ENCODE results near the gene ABHD4.
"Not testable (repeated sequence)": the region's sequence is repeated elsewhere in the genome, so short reads cannot be mapped to it uniquely, and the experiment has no call there.

The ABHD4 gene

DNA sequence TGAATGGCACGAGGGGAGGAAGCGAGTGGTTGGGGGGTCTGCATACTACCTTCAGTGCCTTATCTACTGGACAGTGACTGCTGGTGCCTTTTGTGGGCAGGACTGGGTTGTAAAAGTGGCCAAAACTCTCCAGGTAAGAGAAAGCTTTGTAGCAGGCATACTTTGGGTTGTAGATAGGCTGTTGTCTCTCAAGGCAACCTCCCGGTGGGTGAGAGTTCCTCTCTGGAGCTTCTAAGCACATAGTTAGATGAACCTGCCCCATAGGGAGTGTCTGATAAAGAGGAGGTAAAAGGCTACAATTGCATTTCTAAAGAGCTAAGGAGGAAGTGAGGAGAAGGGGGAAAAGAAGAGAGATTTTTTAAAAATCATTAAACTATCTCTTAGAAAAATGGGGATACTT lies 4.9 kb upstream of the ABHD4 start:
- no peak for DNase-seq

DNA sequence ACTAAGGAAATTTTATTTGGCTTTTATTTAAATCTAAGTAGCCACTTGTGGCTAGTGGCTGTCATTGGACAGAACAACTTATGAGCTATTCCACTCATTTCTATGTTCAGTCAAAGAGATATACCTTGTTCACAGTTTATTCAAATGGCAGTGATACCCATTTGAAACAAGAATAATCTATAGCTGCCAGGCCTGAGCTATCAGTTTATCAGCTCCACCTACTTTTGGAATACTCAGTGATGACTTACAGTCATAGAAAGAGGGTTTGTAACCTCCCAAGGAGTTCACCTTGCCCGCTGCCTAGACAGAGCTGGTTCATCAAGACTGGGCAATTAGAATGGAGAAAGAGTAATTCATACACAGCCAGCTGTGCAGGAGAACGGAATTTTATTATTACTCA lies 4.5 kb upstream of the ABHD4 start:
- no peak for DNase-seq

DNA sequence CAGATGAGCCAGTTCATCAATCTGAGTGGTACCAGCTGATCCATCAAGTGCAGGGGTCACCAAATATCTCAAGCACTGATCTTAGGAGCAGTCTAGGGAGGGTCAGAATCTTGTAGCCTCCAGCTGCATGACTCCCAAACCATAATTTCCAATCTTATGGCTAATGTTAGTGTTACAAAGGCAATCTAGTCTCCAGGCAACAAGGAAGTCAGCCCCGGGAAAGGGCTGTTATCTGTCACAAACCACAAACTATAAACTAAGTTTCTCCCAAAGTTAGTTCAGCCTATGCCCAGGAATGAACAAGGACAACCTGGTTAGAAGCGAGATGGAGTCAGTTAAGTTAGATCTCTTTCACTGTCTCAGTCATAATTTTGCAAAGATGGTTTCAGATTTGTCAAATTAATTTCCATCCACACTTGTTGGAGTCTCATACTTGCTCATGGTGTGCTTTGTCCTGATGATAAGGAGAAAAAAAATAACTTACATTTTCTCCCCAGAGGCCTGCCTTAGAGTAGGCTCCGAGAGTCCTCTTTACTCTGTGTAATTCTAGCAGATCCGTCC lies 3.9 kb upstream of the ABHD4 start:
- no peak for DNase-seq

GRCh38 chr14:22596354-22596879 lies 1.7 kb upstream of the ABHD4 start:
- DNase-seq, result no peak

GRCh38 chr14:22597265-22597664 lies 835 bp upstream of the ABHD4 start:
- DNase-seq, result no peak

DNA sequence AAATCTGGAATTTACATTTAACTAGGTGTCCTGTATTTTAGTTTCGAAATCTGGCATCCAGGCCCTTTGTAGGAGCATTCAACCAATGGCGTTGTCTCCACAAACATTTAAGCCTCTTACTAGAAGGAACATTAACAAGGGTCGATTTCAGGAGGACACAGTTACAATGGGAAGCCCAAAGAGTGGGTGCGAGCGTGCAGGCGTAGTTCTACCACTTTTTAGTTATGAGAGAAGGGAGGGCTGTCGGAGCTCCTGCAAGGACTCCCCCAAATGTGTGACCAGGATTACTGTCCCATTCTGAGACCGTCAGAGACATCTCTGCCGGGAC lies 365 bp upstream of the ABHD4 start:
- DNase-seq, result peak; percentile 62

- DNase-seq, result peak; percentile 27
Measured at GRCh38 chr14:22598896-22599244, 770 bp downstream of the ABHD4 start.

DNA sequence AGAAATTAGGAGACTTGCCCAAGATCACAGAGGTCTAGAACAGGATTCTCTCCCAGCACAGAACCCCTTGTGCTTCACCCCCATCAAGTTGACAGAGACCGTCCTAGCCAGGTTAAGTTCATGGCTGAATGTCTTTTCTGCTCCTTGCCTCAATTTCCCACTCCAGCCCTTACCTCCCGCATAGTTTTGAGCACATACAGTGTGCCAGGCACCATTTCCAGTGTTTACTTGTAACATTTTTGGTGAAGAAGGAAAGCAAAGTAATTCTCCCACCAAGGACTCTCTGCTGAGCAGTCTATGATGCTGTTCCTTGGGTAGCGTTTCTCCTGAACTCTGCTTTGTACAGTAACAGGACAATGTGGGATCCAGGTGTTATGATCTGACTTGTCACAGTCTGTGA lies 1.2 kb downstream of the ABHD4 start:
- DNase-seq, result no peak

- DNase-seq, result no peak
Measured at GRCh38 chr14:22600027-22600426, 1.9 kb downstream of the ABHD4 start.

- no peak for DNase-seq
Measured at GRCh38 chr14:22601456-22601855, 3.4 kb downstream of the ABHD4 start.

GRCh38 chr14:22601996-22602395 lies 3.9 kb downstream of the ABHD4 start:
- DNase-seq, result no peak

DNA sequence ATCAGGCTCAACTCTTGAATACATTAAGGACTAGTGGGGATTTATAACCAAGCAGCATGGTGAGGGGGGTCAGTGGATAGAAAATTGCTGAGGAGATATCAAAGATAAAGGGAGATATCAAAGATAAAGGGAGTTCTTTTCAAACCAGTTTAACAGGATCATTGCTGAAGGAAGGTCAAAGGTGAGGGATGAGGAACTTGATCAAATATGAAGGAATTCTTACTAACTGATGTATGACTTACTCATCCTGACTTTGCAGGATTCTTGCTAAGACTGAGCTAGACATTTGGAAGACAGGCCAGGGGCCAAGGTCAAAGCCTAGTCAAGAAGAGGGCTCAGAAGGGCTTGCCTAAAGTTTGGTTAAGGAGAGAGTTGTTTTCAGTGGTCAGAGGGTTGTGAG lies 4.8 kb downstream of the ABHD4 start:
- no peak for DNase-seq

DNA sequence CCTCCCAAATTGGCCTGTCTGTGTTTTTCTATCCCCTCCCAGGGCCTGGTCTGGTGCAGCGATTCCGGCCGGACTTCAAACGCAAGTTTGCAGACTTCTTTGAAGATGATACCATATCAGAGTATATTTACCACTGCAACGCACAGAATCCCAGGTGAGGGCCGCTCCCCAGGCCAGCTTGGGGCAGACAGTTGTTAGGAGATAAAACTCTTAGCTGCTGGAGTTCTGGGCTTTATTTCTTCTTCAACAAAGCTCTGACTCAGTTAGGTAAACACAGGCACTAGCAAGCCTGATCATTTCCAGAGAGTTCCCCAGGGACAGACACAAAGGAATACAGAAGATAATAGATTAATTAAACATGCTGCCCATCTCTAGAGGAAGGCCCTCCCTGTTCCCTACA lies 8.3 kb downstream of the ABHD4 start:
- DNase-seq, result no peak

DNA sequence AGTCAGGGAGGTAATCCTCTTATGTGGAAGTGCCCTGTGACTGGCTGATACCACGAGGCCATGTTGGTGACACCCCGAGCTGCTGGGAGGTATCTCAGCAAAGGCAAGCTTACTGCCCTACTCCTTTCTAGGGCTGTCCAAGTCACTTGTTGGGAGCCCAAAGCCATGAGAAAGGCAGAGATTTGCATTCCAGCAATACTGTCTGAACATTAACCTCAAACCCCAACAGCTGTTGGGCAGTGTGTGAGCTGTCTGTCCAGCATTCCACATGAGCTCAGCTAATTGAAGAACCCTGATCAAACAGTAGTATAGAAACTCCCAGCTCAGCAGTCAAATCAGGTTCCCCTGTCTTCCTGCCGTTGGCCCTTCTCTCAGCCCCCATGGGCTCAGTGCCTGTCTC lies 9.2 kb downstream of the ABHD4 start:
- DNase-seq, result no peak

DNA sequence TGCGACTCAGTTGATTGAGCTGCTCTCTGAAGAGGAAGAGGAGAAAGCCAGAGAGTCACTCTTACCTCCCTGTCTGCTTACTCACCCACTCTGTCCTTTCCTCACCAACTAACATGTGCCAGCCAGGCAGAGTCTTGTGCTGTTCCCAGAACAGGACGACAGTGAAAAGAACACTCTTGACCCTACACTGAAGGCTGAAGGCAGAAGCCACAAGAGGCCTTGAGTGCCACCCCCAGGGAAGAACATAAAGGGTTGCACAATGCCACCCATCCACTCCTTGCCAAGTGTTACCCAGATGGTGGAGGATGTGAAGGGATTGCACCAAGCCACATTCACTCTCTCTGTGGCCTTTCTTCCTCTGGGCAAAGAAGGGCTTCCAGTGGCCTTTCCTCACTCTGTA lies 12.8 kb downstream of the ABHD4 start:
- DNase-seq, result no peak

- DNase-seq, result no peak
Measured at GRCh38 chr14:22613106-22613695, 15.1 kb downstream of the ABHD4 start.

DNA sequence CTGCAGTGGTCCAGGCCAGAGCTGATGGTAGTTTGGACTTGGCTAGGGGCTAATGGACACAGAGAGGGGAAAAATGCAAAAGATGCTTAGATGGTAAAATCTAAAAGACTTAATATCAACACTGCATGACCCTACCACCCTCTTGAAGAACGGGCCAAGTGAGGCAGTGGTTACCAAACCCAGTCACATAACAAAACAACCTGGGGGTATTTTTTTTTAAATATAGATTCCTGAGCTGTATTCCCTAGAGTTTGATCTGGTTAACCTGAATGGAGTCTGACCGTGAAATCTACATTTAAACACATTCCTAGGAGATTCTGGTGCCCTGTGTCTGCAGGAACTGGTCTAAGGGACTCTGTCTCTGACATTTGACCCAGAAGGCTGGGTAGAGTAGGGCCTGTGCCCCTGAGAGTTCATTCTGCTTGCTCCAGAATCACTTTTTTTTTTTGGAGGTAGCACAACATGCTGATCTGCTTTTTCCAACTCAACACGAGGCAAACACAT lies 15.7 kb downstream of the ABHD4 start:
- no peak for DNase-seq

- DNase-seq, result no peak
Measured at GRCh38 chr14:22614240-22614799, 16.2 kb downstream of the ABHD4 start.

DNA sequence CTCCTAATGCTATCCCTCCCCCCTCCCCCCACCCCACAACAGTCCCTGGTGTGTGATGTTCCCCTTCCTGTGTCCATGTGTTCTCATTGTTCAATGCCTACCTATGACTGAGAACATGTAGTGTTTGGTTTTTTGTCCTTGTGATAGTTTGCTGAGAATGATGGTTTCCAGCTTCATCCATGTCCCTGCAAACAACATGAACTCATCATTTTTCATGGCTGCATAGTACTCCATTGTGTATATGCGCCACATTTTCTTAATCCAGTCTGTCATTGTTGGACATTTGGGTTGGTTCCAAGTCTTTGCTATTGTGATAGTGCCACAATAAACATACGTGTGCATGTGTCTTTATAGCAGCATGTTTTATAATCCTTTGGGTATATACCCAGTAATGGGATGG lies 17.7 kb downstream of the ABHD4 start:
- not testable (repeated sequence) for DNase-seq

DNA sequence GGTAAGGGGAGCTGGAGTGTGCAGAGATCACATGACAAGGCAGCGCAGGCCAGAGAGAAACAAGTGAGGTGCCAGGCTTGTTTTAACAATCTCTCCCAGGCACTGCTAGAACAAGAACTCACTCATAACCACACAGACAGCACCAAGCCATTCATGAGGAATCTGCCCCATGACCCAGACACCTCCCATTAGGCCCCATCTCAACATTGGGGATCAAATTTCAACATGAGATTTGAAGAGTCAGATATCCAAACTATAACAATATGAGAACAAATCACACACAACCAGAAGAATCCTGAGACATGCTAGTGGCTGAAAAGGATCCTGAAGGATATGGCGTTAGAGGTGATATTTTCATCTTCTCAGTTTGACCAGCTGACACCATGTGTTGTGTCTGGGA lies 24.2 kb downstream of the ABHD4 start:
- DNase-seq, result no peak

DNA sequence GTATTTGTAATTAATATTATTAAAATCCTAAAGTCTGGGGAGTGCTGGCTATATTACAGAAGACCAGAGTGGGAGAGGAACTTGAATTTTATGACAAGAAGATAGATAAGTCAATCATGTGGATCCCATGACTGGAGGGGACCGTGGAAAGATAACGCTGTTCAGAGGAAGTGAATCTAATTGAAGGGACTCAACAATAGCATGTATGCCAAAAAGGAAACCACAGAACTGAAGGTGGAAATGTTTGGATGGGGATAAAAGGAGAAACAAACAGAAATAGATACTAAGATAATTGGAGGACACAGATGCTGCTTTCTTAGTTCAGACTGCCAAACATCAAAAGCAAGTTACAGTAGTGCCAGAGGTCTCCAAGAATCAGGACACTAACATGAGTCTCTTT lies 24.9 kb downstream of the ABHD4 start:
- no peak for DNase-seq

DNA sequence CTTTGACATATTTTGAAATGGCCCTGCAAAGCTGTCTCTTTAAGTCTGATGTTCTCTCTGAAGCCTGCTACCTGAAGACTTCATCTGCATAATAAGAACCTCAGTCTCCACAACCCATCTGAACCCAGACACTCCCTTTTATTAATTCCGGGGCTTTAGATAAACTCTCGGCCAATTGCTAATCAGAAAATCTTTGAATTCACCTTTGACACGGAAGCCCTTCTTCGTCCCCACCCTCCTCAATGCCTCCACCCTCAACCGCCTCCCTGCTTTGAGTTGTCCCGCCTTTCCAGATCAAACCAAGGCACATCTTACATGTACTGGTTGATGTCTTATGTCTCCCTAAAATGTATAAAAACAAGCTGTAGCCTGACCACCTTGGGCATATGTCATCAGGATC lies 28.5 kb downstream of the ABHD4 start:
- no peak for DNase-seq

DNA sequence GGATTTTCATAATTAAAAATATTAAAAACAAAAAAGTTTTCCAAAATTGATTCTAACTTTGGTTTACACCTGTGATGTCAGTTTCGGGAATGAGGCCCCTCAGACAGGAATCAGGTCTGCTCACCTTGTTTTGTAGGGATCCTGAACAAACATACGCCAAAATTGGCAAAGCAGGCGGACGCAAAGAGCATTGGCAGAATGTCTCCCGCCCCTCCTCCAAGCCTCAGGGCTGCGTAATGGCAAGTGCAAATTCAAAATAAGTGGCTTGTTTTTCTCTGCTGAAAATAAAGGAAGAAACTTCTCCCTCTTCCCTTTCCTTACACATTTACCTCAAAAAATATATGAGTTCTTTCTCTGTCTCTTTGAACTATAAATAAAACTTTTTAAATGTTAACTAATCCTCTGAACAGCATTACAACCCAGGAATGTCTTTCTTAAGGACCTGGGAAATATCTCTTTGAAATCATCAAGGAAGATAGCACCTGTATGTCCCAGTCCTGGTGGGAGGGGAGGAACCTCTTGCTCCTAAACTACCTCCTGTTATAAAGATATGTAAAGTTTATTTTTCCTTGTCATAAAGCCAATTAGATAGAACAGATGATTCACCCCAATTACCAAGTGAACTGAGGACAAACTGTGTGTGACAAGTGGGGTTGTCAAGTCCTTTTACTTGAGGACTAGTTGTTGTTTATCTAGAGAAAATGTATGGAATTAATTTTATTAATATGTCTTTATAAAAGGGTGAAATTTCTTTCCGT lies 29.6 kb downstream of the ABHD4 start:
- no peak for DNase-seq

DNA sequence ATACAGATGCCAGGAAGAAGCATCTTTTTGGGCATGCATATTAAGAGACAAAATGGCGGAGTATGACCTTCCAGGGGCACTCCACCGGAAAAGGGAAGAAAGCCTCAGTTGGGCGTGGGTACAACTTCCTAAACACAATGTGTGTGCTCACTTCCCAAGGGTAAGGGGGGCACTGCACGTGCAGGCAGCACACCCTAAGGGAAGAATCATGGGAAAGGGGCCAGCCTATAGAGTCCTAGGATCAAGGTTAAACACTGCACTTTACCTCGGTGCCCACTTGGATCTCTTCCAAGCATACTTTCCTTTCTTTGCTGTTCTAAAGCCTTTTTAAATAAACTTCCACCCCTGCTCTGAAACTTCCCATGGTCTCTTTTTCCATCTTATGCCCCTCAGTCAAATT lies 31.3 kb downstream of the ABHD4 start:
- DNase-seq, result no peak

All from midbrain (tissue), 1 donor.